ENCODE results near the gene TMEM147. TPM values are rescaled to one million over a fixed set of nuclear protein-coding genes. Genes with fewer than 3 reads are reported as not detected.

TMEM147 gene
- total RNA-seq, 1 experiment from 2014 or later, result 126 TPM

DNA sequence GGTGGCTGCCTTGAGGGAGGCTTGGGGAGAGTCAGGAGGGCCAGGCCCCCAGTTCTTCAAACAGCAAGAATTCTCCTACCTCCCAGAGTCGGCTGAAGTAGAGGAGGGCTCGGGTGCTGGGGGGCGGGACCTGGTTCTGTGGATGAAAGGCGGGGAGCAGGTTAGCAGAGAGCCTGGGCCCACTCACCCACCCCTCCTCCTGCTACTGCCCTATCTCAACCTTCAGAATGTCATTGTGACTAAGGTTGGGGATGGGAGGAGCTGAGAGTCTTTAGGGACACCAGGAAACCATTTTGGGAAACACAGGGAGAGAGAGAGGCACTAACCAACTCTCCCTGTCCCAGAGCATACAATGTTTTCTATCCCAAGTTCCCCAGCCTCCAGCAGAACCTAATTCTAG is 42.7 kb upstream of the TMEM147 start:
- H3K27me3 Mint-ChIP-seq (ENCODE audit: insufficient read depth, unreplicated experiment), result no peaks in the 10 kb centered on the region
- Histone ChIP-seq H3K4me3 (ENCODE audit: low read depth, low read length) (no peak overlapping the region), H3K9me3 (no peaks in the 10 kb centered on the region), H3K4me1 (no peaks in the 10 kb centered on the region; the same call in 1 of the 2 replicates), H3K27me3 (replicated peaks; ENCODE audit: control insufficient read depth, insufficient read depth, low read length) (no peaks in the 10 kb centered on the region), H3K36me3 (ENCODE audit: control insufficient read depth, insufficient read depth, low read length) (peaks cover 7% of the 10 kb centered on the region)
- H3K9me3 Mint-ChIP-seq (ENCODE audit: unreplicated experiment), result no peaks in the 10 kb centered on the region
- H3K36me3 Mint-ChIP-seq (ENCODE audit: insufficient read depth, unreplicated experiment), result peaks cover 89% of the 10 kb centered on the region
- DNase-seq, result no peak
- peaks cover 23% of the 10 kb centered on the region for H3K4me1 Mint-ChIP-seq (ENCODE audit: low read depth, unreplicated experiment)
- ChIA-PET CTCF (interaction anchor here (0.7 kb wide), 2 partner anchors 8 to 124 kb away, joined by 3 read pairs; no protein-coding TSS in a partner anchor), POLR2A (interaction anchor here (0.7 kb wide), 1 partner anchor 8 kb away, joined by 3 read pairs; no protein-coding TSS in a partner anchor)
- no peak overlapping the region for H3K4me3 Mint-ChIP-seq (ENCODE audit: unreplicated experiment)
- intact Hi-C loops (cut with micrococcal nuclease; ENCODE audit: unreplicated experiment), result no loop called here
- peak overlapping the region; percentile 27 for H3K27ac Mint-ChIP-seq (ENCODE audit: unreplicated experiment)
- TF ChIP-seq, protein P1, sequence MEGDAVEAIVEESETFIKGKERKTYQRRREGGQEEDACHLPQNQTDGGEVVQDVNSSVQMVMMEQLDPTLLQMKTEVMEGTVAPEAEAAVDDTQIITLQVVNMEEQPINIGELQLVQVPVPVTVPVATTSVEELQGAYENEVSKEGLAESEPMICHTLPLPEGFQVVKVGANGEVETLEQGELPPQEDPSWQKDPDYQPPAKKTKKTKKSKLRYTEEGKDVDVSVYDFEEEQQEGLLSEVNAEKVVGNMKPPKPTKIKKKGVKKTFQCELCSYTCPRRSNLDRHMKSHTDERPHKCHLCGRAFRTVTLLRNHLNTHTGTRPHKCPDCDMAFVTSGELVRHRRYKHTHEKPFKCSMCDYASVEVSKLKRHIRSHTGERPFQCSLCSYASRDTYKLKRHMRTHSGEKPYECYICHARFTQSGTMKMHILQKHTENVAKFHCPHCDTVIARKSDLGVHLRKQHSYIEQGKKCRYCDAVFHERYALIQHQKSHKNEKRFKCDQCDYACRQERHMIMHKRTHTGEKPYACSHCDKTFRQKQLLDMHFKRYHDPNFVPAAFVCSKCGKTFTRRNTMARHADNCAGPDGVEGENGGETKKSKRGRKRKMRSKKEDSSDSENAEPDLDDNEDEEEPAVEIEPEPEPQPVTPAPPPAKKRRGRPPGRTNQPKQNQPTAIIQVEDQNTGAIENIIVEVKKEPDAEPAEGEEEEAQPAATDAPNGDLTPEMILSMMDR (IDR thresholded peaks at IDR 0.05; ENCODE audit: insufficient read depth in 1 of 2, low read depth in 1 of 2, low read length in 1 of 2, severe bottlenecking in 1 of 2, unreplicated experiment in 1 of 2), result no peak
- BruUV-seq (replicated peaks), result no TSS peak

DNA sequence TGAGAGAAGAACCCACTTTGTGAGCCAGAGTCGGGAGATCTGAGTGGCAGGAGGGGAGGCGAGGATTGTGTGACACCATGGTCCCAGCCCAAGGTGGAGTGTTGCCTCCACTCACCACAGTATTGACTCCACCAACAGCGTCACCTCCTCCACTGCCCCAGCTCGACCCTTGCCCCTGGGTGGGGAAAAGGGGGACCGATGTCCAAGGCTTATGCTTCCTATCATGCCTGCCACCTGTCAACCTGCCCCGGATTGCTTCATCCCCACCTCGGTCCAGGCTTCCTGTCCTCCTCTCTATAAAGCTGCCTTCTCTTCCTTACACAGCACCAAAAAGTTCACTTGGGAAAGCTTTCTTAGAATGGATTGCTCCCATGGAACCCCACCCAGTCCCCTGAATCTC is 39.4 kb upstream of the TMEM147 start:
- ChIA-PET POLR2A (interaction anchor here (0.6 kb wide), 1 partner anchor 173 kb away, joined by 8 read pairs; no protein-coding TSS in a partner anchor), CTCF (interaction anchor here (0.5 kb wide), 1 partner anchor 154 kb away, joined by 3 read pairs; no protein-coding TSS in a partner anchor)
- H3K27ac Mint-ChIP-seq (ENCODE audit: unreplicated experiment), result no peak overlapping the region
- intact Hi-C loops (cut with micrococcal nuclease; ENCODE audit: unreplicated experiment), result no loop called here
- Histone ChIP-seq H3K4me3 (ENCODE audit: low read depth, low read length) (no peak overlapping the region), H3K9me3 (no peaks in the 10 kb centered on the region), H3K27me3 (replicated peaks; ENCODE audit: control insufficient read depth, insufficient read depth, low read length) (no peaks in the 10 kb centered on the region), H3K4me1 (peaks cover 11% of the 10 kb centered on the region), H3K36me3 (ENCODE audit: control insufficient read depth, insufficient read depth, low read length) (peaks cover 9% of the 10 kb centered on the region)
- peaks cover 23% of the 10 kb centered on the region for H3K4me1 Mint-ChIP-seq (ENCODE audit: low read depth, unreplicated experiment)
- peaks cover 82% of the 10 kb centered on the region for H3K36me3 Mint-ChIP-seq (ENCODE audit: insufficient read depth, unreplicated experiment)
- no peaks in the 10 kb centered on the region for H3K9me3 Mint-ChIP-seq (ENCODE audit: unreplicated experiment)
- no peaks in the 10 kb centered on the region for H3K27me3 Mint-ChIP-seq (ENCODE audit: insufficient read depth, unreplicated experiment)
- TF ChIP-seq, protein P1 (IDR thresholded peaks at IDR 0.05; ENCODE audit: insufficient read depth in 1 of 2, low read depth in 1 of 2, low read length in 1 of 2, severe bottlenecking in 1 of 2, unreplicated experiment in 1 of 2), result no peak
- no TSS peak for BruUV-seq (replicated peaks)
- no peak for DNase-seq
- H3K4me3 Mint-ChIP-seq (ENCODE audit: unreplicated experiment), result no peak overlapping the region

DNA sequence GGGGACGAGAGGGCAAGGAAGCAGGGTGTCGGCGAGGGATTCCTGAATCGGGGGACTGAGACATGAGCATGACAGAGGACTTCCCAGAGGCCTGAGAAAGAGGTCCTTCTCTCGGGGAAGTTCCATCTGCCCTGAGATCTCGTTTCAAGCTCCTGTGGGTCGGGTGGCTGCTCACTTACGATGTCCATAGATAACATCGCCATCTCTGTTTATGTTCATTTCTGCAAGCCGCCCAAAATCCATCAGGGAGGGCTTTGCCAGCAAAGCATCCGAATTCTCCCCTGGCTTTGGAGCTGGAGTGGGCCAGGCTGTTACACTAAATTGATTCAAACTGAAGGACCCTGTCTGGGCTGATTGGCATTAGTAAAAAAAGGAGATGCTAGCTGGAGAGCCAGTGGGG is 37.9 kb upstream of the TMEM147 start:
- CTCF ChIA-PET, result no interaction called here

More for the DNA sequence above, 37.9 kb upstream of the TMEM147 start:
- no peaks in the 10 kb centered on the region for H3K9me3 Mint-ChIP-seq (ENCODE audit: unreplicated experiment)
- Histone ChIP-seq H3K36me3 (ENCODE audit: control insufficient read depth, insufficient read depth, low read length) (peaks cover 9% of the 10 kb centered on the region), H3K4me3 (ENCODE audit: low read depth, low read length) (no peak overlapping the region), H3K27me3 (replicated peaks; ENCODE audit: control insufficient read depth, insufficient read depth, low read length) (no peaks in the 10 kb centered on the region), H3K4me1 (peaks cover 11% of the 10 kb centered on the region), H3K9me3 (no peaks in the 10 kb centered on the region)
- POLR2A ChIA-PET, result no interaction called here
- TF ChIP-seq, protein P1 (IDR thresholded peaks at IDR 0.05; ENCODE audit: insufficient read depth in 1 of 2, low read depth in 1 of 2, low read length in 1 of 2, severe bottlenecking in 1 of 2, unreplicated experiment in 1 of 2), result no peak
- BruUV-seq (replicated peaks), result no TSS peak
- peaks cover 66% of the 10 kb centered on the region for H3K36me3 Mint-ChIP-seq (ENCODE audit: insufficient read depth, unreplicated experiment)
- DNase-seq, result no peak
- no peak overlapping the region for H3K27ac Mint-ChIP-seq (ENCODE audit: unreplicated experiment)
- H3K4me3 Mint-ChIP-seq (ENCODE audit: unreplicated experiment), result no peak overlapping the region
- intact Hi-C loops (cut with micrococcal nuclease; ENCODE audit: unreplicated experiment), result no loop called here
- H3K27me3 Mint-ChIP-seq (ENCODE audit: insufficient read depth, unreplicated experiment), result no peaks in the 10 kb centered on the region
- H3K4me1 Mint-ChIP-seq (ENCODE audit: low read depth, unreplicated experiment), result peaks cover 14% of the 10 kb centered on the region

Data from Caco-2 (cell line).